Panc1 (cell line): ENCODE results near the gene ADCY4. TPM values are rescaled to one million over a fixed set of nuclear protein-coding genes. Genes with fewer than 3 reads are reported as not detected.

Experiments
- ATAC-seq: fragments of 200-7000 bp; cut with Tn5 transposase; 2 replicates; pipeline ENCODE4 v1.9.1; 2020; ENCODE audit warnings: mild to moderate bottlenecking, moderate library complexity
- BruUV-seq: library from RNA; stranded (reverse); fragments of 400-500 nt; replicated peaks from 2 replicates; lab custom pipeline; 2021; lab: Mats Ljungman, UMichigan
- CTCF ChIA-PET: fragments of 300-600 bp; sonication (Branson Sonifier 250); formaldehyde crosslinking; loops from one replicate; lab custom pipeline; 2022; ENCODE audit warnings: antibody characterized with exemption; lab: Charles Lee
- POLR2A ChIA-PET: fragments of 300-600 bp; sonication (Branson Sonifier 250); formaldehyde crosslinking; loops from one replicate; lab custom pipeline; 2022; ENCODE audit warnings: antibody characterized with exemption; lab: Charles Lee
- DNase-seq: peaks from one replicate; pipeline ENCODE4 v3.0.0-alpha.2; 2010; ENCODE audit warnings: low read depth, low spot score
- H3K27ac ChIP-seq: 2 replicates; pipeline ENCODE4 v1.5.1; 2011; ENCODE audit warnings: mild to moderate bottlenecking, low read length, inconsistent platforms
- H3K27me3 ChIP-seq: fragments of 200-500 bp; sonication (Bioruptor generic); 2 replicates; pipeline ENCODE4 v1.6.0; 2014; ENCODE audit warnings: low read length, inconsistent platforms; ENCODE audit not compliant: control insufficient read depth, insufficient read depth
- H3K36me3 ChIP-seq: fragments of 200-500 bp; sonication (Bioruptor generic); 2 replicates; pipeline ENCODE4 v1.5.1; 2014; ENCODE audit warnings: inconsistent platforms, mild to moderate bottlenecking, low read length, moderate library complexity; ENCODE audit not compliant: control insufficient read depth, insufficient read depth
- H3K4me1 ChIP-seq: 2 replicates; pipeline ENCODE4 v1.5.1; 2011; ENCODE audit warnings: inconsistent platforms, mild to moderate bottlenecking, low read length, moderate library complexity; ENCODE audit not compliant: control insufficient read depth, insufficient read depth
- H3K4me3 ChIP-seq, 2 experiments: 2 replicates each; pipeline ENCODE4 v1.5.1; 2011 to 2012; ENCODE audit warnings: low read depth in 2 of 2, low read length in 2 of 2, mild to moderate bottlenecking in 2 of 2, inconsistent platforms in 1 of 2, moderate library complexity in 1 of 2
- H3K9me3 ChIP-seq: fragments of 200-500 bp; sonication (Bioruptor generic); 2 replicates; pipeline ENCODE4 v1.5.1; 2014; ENCODE audit warnings: low read depth, mild to moderate bottlenecking, inconsistent platforms, low read length, moderate library complexity; ENCODE audit not compliant: control insufficient read depth, insufficient read depth
- CTCF ChIP-seq: fragments of 450-650 bp; IDR thresholded peaks from 2 replicates; pipeline ENCODE4 v1.5.1; 2017; ENCODE audit warnings: mild to moderate bottlenecking
- POLR2AphosphoS5 ChIP-seq: IDR thresholded peaks from 2 replicates; pipeline ENCODE4 v1.6.1; 2012; ENCODE audit warnings: mild to moderate bottlenecking, low read depth, low read length, moderate library complexity
- REST ChIP-seq, 2 experiments: IDR thresholded peaks; 2 replicates each; pipeline ENCODE4 v1.6.1; 2011 to 2012; ENCODE audit warnings: low read depth in 2 of 2, control low read depth in 1 of 2, low read length in 1 of 2, mild to moderate bottlenecking in 1 of 2, moderate library complexity in 1 of 2; ENCODE audit not compliant: insufficient read depth in 1 of 2
- SIN3A ChIP-seq: IDR thresholded peaks from 2 replicates; pipeline ENCODE4 v1.6.1; 2012; ENCODE audit warnings: low read depth, mild to moderate bottlenecking, low read length, moderate library complexity, borderline replicate concordance; ENCODE audit not compliant: insufficient read depth
- TCF7L2 ChIP-seq: IDR thresholded peaks from 2 replicates; pipeline ENCODE4 v1.6.1; 2011; ENCODE audit warnings: mild to moderate bottlenecking, low read depth, low read length, inconsistent platforms
- in situ Hi-C: cut with HindIII; loops from 2 replicates; pipeline ENCODE4 v1.10.0; 2016; ENCODE audit warnings: low sequenced_read_pairs, low pct_unique_long_range_greater_than_20kb
- intact Hi-C: fragments of 100-400 bp; cut with micrococcal nuclease; formaldehyde crosslinking; loops from one replicate; pipeline ENCODE4 v1.10.0; 2022; ENCODE audit not compliant: unreplicated experiment
- total RNA-seq: library from RNA; stranded (reverse); gene quantifications from one replicate; pipeline ENCODE4 v1.2.1, GENCODE V29; 2021; ENCODE audit not compliant: unreplicated experiment

The ADCY4 gene
- total RNA-seq, 1 experiment from 2014 or later, result 0.21 TPM

- ChIA-PET CTCF (no interaction called here), POLR2A (no interaction called here)
- H3K36me3 ChIP-seq, result no peaks in the 10 kb centered on the region
- in situ Hi-C loops (no loop called here), intact Hi-C loops (no loop called here)
- DNase-seq, result no peak
- no TSS peak for BruUV-seq
- H3K27me3 ChIP-seq, result no peaks in the 10 kb centered on the region
- ATAC-seq, result no peak
- no peak overlapping the region for H3K4me3 ChIP-seq
- TF ChIP-seq SIN3A (no peak), CTCF (no peak), TCF7L2 (no peak), POLR2AphosphoS5 (no peak), REST (IDR thresholded peaks at IDR 0.05; ENCODE audit: insufficient read depth in 1 of 2, low read depth in 2 of 2, low read length in 1 of 2) (no peak)
- no peaks in the 10 kb centered on the region for H3K4me1 ChIP-seq
- no peak overlapping the region for H3K27ac ChIP-seq
- H3K9me3 ChIP-seq, result no peaks in the 10 kb centered on the region
Observed at GRCh38 chr14:24325963-24326362, 8.9 kb downstream of the ADCY4 start.

- Histone ChIP-seq H3K36me3 (no peaks in the 10 kb centered on the region), H3K4me3 (no peak overlapping the region), H3K4me1 (no peaks in the 10 kb centered on the region), H3K27ac (no peak overlapping the region), H3K9me3 (no peaks in the 10 kb centered on the region), H3K27me3 (no peaks in the 10 kb centered on the region)
- no peak for DNase-seq
- BruUV-seq, result no TSS peak
- ChIA-PET POLR2A (interaction anchor here (0.6 kb wide), 1 partner anchor 119 kb away, joined by 6 read pairs; no protein-coding TSS in a partner anchor), CTCF (no interaction called here)
- intact Hi-C loops (no loop called here), in situ Hi-C loops (no loop called here)
- TF ChIP-seq REST (IDR thresholded peaks at IDR 0.05; ENCODE audit: insufficient read depth in 1 of 2, low read depth in 2 of 2, low read length in 1 of 2) (no peak), CTCF (no peak), SIN3A (no peak), TCF7L2 (no peak), POLR2AphosphoS5 (no peak)
- ATAC-seq, result no peak
Observed at GRCh38 chr14:24325041-24325530, 9.8 kb downstream of the ADCY4 start.
